Stimulated activated CD8-positive, alpha-beta memory T cell treated with anti-CD3 and anti-CD28 coated beads, Interleukin-4, amount 100 ng/mL, for 1 hour (primary cell): ENCODE measurements around the gene ZNF346.
"Not testable (repeated sequence)": the region's sequence is repeated elsewhere in the genome, so short reads cannot be mapped to it uniquely, and the experiment has no call there.

Experiments used
- DNase-seq, 2 donors: peaks; one replicate each; pipeline ENCODE4 v3.0.0-alpha.2; 2020; ENCODE audit warnings: low read depth in 2 of 2, low spot score in 1 of 2

ZNF346 gene, protein sequence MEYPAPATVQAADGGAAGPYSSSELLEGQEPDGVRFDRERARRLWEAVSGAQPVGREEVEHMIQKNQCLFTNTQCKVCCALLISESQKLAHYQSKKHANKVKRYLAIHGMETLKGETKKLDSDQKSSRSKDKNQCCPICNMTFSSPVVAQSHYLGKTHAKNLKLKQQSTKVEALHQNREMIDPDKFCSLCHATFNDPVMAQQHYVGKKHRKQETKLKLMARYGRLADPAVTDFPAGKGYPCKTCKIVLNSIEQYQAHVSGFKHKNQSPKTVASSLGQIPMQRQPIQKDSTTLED

DNA sequence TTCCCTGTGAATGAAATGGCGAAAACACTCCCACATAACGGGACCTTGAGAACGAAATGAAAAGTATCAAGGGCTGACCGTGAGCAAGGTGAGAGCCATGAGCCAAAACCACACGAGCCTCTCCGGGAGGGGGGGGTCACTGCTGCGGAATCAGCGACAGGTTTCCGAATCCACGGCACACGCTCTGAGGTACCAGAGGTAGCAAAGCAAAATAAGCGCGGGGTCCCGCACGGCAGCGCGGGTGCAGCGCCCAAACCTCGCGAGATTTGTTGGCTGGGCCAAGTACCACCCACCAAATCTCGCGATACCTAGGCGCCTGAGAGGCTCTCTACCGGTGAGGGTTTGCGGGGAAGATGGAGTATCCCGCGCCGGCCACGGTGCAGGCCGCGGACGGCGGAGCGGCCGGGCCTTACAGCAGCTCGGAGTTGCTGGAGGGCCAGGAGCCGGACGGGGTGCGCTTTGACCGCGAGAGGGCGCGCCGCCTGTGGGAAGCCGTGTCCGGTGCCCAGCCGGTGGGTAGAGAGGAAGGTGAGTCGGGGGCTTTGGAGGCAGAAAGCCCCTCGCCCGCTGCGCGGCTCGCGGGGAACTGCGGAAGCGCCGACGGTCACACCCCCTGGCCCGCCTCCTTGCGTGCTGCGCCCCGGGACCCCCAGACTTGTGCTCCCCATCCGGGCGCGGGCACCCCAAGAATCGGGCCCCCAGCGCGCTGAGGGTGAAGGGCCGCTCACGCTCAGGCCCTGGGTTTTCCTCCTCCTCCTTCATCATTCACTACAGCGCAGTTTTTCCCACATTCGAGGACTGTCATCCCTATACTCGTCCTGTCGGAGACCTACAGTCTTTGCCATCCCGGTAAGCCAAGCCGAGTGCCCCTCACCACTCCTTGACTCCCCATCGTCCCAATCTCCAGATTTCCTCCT, at the start of gene ZNF346:
TSS of gene ZNF346 (plus strand) at position 311 of the 917 bp plus-strand sequence. CDS start at position 354, 43 bp downstream.
- peak; percentile 81 to 84 for DNase-seq

DNA sequence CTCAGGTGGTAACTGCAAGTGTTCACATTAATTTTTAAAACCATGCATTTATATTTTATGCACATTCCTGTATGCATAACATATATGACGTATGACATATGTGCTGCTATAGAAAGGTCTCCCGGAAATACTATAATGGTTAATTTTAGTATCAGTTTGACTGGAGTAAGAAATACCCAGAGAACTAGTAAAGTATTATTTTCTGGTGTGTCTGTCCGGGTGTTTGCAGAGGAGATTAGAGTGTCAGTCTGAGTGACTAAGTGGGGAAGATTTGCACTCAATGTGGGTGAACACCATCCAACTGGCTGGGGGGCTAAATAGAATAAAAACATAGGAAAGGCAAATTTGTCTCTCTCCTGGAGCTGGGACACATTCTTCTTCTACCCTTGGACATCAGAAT, 42.8 kb upstream of the ZNF346 start:
- no peak for DNase-seq

DNA sequence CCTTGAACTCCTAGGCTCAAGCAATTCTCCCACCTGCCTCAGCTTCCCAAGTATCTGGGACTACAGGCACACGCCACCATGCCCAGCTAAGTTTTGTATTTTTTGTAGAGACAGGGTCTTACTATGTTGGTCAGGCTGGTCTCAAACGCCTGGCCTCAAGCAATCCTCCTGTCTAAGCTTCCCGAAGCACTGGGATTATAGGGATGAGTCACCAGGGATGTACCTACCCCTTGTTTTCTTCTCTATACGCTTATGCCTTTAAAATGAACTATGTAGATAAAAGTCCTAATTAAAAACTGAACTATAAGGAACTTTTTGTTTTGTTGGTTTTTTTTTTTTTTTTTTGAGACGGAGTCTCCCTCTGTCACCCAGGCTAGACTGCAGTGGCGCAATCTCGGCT, 41.7 kb upstream of the ZNF346 start:
- DNase-seq = no peak

DNA sequence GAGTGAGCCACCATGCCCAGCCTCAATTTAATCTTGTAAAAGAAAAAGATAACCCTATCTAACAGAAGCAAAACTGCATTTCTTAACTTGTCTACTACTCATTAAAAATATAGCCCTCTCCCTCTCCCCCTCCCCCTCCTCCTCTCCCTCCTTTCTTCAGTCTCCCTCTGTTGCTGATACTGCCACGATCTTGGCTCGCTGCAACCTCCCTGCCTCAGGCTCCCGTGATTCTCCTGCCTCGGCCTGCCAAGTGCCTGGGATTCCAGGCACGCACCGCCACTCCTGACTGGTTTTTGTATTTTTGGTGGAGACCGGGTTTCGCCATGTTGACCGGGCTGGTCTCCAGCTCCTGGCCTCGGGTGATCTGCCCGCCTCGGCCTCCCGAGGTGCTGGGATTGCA, 39.4 kb upstream of the ZNF346 start:
- DNase-seq = not testable (repeated sequence)

DNA sequence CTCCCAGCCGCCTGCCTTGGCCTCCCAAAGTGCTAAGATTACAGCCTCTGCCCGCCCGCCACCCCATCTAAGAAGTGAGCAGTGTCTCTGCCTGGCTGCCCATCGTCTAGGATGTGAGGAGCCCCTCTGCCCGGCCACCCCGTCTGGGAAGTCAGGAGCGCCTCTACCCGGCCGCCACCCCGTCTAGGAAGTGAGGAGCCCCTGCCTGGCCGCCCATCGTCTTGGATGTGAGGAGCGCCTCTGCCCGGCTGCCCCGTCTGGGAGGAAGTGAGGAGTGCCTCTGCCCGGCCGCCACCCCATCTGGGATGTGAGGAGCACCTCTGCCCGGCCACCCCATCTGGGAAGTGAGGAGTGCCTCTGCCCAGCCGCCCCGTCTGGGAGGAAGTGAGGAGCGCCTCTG, 38.9 kb upstream of the ZNF346 start:
- not testable (repeated sequence) for DNase-seq

DNA sequence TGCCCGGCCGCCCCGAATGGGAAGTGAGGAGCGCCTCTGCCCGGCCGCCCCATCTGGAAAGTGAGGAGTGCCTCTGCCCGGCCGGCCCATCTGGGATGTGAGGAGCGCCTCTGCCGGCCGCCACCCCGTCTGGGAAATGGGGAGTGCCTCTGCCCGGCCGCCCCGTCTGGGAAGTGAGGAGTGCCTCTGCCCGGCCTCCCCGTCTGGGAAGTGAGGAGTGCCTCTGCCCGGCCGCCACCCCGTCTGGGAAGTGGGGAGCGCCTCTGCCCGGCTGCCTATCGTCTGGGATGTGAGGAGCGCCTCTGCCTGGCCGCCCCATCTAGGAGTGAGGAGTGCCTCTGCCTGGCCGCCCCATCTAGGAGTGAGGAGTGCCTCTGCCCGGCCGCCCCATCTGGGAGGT, 38.3 kb upstream of the ZNF346 start:
- not testable (repeated sequence) for DNase-seq

DNA sequence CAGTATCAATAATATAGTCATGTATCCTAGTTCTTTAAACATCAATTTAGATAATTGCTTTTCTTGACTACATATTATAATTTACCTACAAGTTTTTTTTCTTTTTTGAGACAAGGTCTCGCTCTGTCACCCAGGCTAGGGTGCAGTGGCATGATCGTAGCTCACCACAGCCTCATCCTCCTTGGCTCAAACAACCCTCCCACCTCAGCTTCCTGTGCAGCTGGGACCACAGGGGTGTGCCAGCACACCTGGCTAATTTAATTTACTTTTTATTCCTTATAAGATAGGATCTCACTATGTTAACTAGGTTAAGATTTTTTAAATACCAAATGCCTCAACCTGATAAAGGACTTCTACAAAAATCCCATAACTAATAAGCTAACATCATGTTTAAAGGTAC, 37.0 kb upstream of the ZNF346 start:
- no peak for DNase-seq

DNA sequence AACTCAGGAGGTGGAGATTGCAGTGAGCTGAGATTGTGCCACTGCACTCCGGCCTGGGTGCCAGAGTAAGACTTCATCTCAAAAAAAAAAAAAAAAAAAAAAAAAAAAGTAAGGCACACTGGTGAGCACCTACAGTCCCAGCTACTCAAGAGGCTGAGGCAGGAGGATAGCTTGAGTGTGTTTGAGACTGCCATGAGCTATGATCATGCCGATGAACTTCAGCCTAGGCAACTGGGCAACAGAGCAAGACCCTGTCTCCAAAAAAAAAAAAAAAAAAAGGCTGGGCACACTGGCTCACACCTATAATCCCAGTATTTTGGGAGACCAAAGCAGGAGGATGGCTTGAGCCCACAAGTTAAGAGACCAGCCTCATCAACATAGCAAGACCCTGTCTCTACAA, 36.2 kb upstream of the ZNF346 start:
- DNase-seq = no peak

DNA sequence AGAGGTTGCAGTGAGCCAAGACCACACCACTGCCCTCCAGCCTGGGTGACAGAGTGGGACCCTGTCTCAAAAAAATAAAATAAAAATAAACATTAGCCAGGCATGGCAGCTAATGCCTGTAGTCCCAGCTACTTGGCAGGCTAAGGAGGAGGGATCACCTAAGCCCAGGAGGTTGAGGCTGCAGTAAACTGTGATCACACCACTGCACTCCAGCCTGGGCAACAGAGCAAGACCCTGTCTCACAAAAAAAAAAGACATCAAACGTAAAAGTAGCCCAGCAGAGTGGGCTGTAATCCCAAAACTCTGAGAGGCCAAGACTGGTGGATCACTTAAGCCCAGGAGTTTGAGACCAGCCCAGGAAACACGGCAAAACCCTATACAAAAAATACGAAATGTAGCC, 34.9 kb upstream of the ZNF346 start:
- no peak for DNase-seq

DNA sequence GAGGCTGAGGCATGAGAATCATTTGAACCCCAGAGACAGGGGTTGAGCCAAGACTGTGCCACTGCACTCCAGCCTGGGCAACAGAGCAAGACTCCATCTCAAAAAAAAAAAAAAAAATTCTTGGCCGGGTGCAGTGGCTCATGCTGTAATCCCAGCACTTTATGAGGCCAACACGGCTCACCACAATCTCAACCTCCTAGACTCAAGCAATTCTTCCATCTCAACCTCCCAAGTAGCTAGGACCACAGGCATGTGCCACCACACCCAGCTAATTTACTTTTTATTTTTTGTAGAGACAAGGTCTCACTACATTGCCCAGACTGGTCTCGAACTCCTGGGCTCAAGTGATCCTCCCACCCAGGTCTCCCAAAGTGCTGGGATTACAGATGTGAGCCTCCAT, 29.4 kb upstream of the ZNF346 start:
- not testable (repeated sequence) for DNase-seq

DNA sequence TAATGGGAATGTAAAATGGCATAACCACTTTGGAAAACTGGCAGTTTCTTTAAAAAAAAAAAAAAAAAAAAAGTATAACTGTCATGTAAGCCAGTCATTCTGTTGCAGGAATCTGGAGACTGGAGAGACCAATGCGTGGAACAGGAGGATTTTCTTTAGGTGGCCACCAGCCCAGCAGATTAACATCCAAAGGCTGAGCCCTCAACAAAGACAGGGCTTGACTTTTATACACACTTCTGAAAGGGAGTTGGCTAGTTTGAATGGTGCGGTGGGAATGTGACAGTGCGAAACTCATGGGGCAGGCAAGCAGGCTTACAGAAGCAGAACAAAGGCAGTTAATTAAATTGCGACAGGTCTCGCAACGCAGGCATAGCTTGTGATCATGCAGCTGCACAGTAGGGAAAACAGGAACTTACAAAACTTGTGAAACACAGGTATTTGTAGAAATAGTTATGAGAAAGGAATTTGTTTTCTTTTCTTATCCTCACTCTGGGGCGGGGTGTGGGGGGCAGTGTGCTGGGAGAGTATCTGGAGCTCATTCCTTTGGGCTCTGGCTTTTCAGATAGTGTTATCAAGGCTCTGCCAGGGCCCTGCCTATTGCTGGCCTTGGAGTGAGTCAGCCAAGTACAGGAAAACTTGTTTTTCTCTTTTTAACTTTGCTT, 27.9 kb upstream of the ZNF346 start:
- no peak for DNase-seq

DNA sequence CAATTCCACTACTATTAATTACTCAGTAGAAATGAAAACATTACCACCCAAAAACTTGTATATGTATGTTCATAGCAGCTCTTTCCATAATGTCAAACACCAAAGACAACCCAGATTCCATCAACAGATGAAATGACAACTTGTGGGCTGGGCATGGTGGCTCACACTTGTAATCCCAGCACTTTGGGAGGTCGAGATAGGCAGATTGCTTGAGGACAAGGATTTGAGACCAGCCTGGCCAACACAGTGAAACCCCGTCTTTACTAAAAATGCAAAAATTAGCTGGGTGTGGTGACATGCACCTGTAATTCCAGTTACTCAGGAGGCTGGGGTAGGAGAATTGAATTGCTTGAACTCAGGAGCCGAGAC, 27.4 kb upstream of the ZNF346 start:
- no peak for DNase-seq

DNA sequence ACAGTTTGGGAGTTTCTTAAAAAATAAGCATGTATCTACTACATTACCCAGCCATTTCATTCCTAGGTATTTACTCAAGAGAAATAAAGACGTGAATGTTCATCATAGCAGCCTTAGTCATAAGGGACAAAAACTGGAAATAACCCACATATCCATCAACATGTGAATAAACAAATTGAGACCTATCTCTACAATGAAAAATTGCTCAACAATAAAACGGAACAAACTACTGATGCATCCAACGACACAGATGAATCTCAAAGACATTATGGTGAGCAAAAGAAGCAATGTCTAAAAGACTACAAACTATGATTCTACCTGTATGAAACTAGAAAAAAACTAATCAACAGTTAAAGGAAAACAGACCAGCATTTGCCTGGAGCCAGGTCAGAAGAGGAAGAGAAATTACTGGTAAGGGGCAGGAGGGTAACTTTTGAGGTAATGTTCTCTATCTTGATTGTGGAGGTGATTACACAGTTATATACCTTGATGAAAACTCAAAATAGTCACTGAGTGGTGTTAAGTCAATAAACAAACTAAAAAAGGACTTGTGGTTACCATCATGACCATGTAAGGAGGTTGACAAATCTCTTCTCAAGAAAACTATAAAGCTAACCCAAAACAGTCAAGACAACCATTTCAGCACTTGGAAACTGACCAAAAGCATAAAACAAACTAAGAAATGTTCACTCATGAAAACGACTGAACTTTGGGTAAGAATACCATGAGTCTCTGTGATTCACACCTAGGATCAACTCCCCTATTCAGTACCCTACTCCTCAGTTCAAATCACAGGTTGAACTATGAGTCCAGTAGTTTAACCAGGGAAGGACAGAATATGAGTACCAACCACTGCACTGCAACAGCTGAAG, 26.4 kb upstream of the ZNF346 start:
- DNase-seq = no peak

DNA sequence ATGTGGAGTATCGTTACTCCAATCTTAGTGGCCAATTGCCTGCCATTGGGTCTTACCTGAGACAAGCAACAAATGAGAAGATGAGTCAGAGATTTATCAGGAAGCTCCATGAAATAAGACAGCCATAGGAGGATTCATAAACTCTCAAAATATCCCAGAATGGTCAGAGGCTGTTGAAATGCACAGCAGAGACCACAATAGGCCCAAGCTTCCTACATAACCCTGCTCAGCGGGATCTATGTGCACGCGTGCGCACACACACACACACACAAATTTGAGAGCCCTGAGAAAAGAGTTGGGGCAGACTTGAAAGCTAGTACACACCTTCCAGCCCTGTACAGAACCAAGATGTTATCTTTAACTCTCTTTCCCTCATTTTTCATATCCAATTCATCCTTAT, 25.7 kb upstream of the ZNF346 start:
- DNase-seq = no peak

DNA sequence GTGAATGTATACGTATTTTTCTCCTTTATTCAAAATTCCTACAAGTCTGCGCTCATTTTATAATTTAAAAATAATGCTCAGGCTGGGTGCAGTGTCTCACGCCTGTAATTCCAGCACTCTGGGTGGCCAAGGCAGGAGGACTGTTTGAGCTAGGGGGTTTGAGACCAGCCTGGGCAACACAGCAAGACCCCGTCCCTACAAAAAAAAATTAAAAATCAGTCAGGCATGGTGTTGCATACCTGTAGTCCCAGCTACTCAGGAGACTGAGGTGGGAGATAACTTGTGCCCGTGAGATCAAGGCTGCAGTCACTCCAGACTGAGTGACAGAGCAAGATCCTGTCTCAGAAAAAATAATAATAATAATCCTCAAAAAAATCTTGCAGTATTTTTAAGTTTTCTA, 23.7 kb upstream of the ZNF346 start:
- DNase-seq = no peak

DNA sequence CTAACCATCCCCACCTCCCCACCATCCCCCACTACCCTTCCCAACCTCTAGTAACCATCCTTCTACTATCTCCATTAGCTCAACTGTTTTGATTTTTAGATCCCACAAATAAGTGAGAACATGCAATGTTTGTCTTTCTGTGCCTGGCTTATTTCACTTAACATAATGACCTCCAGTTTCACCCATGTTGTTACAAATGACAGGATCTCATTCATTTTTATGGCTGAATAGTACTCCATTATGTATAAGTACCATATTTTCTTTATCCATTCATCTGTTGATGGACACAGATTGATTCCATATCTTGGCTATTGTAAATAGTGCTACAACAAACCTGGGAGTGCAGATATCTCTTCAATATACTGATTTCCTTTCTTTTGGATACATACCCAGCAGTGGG, 23.0 kb upstream of the ZNF346 start:
- not testable (repeated sequence) for DNase-seq

DNA sequence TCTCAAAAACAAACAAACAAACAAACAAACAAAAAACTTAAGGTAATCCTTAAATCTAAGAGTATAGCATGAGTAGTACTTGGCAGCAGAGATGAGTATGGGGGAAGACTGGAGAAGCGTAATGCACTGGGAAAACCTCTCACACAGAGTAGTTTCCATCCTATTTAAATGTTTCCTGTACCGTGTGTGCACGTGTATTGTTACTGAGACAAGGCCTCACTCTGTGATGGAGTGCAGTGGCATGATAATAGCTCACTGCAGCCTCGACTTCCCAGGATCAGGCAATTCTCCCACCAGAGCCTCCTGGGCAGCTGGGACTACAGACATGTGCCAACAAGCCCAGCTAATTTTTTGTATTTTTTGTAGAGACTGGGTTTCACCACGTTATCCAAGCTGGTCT, 18.8 kb upstream of the ZNF346 start:
- no peak for DNase-seq

DNA sequence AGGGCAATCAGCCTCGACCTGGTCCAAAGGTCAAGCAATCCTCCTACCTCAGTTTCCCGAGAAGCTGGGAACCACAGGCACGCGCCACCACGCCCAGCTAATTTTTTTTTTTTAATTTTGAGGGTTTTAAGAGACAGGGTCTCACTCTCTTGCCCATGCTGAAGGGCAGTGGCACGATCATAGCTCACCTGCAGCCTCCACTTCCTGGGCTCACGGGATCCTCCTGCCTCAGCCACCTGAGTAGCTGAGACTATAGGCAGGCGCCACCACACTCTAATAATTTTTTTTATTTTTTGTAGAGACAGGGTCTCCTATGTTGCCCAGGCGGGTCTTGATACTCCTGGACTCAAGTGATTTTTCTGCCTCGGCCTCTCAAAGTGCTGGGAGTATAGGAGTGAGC, 17.5 kb upstream of the ZNF346 start:
- DNase-seq = no peak

DNA sequence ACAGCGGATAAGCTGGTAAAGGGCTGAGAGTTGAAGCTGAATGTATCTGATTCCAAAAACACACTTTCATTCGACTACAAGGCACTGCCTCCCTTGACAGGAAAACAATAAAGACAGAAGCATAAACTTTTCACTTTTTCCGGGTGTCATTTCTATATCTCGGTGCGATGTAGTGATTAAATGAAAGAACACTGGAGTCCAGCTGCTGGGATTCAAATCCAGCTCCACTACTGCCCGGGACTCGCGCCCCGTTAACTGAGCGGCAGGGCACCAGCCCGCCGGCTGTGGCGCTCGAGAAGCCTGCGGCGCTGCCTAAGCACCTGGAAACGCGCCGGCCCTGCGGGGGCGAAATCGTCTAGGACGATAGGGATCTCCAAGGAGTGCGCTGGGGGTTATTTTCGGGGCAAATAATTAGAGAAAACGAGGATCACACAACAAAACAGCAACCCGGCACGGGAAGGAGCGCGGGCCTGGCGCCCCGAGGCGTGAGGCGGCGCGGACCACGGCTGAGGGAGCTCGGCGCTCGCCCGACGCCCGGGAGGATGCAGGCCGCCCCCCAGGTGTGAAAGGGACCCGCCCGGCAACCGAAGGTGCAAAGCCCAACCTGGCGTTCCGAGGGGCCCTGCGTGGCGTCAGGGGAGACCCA, 16.8 kb upstream of the ZNF346 start:
- DNase-seq = no peak

DNA sequence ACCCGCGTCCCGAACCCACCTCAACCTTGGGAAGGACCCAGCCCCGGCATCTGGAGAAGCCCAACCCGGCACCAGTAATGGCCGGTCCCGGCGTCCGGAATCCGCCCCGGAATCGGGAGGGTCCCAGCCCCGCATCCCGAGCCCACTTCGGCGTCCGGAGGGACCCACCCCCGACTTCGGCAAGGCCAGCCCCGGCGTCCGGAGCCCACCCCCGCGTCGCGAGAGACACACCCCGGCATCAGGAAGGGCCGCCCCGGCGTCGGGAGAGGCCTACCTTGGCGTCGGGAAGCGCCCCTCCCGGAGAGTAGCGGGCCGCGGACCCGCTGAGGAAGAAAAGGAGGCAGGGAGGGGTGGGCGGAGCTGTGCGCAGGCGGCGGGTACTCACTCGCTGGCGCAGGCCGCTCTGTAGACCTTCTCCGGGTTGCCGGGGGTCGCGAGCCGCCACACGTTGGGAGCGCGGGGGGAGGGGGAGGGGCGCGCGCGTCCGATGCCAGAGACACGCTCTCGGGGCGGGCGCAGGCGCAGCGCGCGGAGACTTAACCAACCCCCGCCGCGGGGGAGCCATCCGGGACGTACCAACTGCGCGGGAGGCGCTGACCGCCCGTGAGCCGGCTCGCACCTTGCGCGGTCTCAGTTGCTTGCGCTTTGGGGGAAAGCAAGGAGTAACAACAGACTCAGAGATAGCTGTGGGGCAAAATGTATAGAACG, 16.1 kb upstream of the ZNF346 start, which contains the start of gene UIMC1:
TSS of gene UIMC1 (minus strand) at position 515 of the 708 bp plus-strand sequence. CDS start 24,164 bp downstream, outside the sequence.
- DNase-seq = peak; percentile 65 to 84
